T-helper 2 cell treated with Interferon-gamma antibody and Interleukin-4, amounts not matched to agents 5 μg/mL and 100 μg/mL, for 36 hours (primary cell): Measurements from ENCODE around the gene SLC22A17.

Experiments
- DNase-seq: peaks from one replicate; pipeline ENCODE4 v3.0.0; 2021; ENCODE audit warnings: low spot score
- H3K27ac Mint-ChIP-seq: one replicate; pipeline ENCODE4 v1.8.0; 2021; ENCODE audit warnings: mild to moderate bottlenecking, mixed read lengths
- H3K27me3 Mint-ChIP-seq: one replicate; pipeline ENCODE4 v1.8.0; 2021; ENCODE audit warnings: low read depth, mixed read lengths
- H3K36me3 Mint-ChIP-seq: one replicate; pipeline ENCODE4 v1.8.0; 2021; ENCODE audit warnings: low read depth, mixed read lengths
- H3K4me1 Mint-ChIP-seq: one replicate; pipeline ENCODE4 v1.8.0; 2021; ENCODE audit warnings: low read depth, mixed read lengths
- H3K4me3 Mint-ChIP-seq: one replicate; pipeline ENCODE4 v1.8.0; 2022; ENCODE audit warnings: mild to moderate bottlenecking, moderate library complexity, mixed read lengths
- H3K9me3 Mint-ChIP-seq: one replicate; pipeline ENCODE4 v1.8.0; 2021; ENCODE audit warnings: mixed read lengths

Gene SLC22A17

DNA sequence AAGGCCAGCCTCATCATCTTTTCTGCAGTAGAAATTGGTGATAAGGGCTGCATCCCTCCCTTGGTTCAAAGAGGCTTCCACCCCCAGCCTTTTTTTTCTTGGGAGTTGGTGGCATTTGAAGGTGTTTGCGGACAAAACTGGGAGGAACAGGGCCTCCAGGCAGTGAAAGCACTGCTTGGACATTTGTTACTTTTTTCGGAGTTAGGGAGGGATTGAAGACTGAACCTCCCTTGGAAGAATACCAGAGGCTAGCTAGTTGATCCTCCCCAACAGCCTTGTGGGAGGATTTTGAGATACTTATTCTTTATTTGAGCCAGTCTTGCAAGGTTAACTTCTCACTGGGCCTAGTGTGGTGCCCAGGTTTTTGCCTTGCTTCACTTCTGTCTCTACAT is 28.2 kb downstream of the SLC22A17 start:
- H3K27me3 Mint-ChIP-seq, result no peaks in the 10 kb centered on the region
- H3K27ac Mint-ChIP-seq, result no peak overlapping the region
- H3K4me3 Mint-ChIP-seq, result no peak overlapping the region
- peaks cover 43% of the 10 kb centered on the region for H3K36me3 Mint-ChIP-seq
- peaks cover 25% of the 10 kb centered on the region for H3K4me1 Mint-ChIP-seq
- no peak for DNase-seq
- H3K9me3 Mint-ChIP-seq, result peaks cover 10% of the 10 kb centered on the region

DNA sequence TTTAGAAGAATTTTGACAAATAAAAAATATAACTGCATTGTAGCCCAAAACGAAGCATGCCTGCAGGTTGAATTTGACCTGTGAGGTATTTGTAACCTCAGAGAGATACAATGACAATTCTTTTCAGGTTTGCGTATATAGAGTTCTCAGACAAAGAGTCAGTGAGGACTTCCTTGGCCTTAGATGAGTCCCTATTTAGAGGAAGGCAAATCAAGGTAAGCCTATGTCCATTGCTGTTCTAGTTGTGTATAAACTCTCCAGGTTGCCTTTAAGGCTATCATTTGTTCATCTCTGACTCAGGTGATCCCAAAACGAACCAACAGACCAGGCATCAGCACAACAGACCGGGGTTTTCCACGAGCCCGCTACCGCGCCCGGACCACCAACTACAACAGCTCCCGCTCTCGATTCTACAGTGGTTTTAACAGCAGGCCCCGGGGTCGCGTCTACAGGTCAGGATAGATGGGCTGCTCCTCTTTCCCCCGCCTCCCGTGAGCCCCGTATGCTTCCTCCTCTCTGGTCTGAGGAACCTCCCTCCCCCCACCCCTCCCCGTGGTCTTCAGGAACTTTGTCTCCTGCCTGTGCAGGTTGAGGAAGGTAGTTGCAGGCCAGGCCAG is 28.7 kb downstream of the SLC22A17 start:
- Mint-ChIP-seq H3K27me3 (no peaks in the 10 kb centered on the region), H3K27ac (no peak overlapping the region), H3K9me3 (peaks cover 11% of the 10 kb centered on the region), H3K36me3 (peaks cover 44% of the 10 kb centered on the region), H3K4me3 (no peak overlapping the region), H3K4me1 (peaks cover 25% of the 10 kb centered on the region)
- DNase-seq, result no peak

DNA sequence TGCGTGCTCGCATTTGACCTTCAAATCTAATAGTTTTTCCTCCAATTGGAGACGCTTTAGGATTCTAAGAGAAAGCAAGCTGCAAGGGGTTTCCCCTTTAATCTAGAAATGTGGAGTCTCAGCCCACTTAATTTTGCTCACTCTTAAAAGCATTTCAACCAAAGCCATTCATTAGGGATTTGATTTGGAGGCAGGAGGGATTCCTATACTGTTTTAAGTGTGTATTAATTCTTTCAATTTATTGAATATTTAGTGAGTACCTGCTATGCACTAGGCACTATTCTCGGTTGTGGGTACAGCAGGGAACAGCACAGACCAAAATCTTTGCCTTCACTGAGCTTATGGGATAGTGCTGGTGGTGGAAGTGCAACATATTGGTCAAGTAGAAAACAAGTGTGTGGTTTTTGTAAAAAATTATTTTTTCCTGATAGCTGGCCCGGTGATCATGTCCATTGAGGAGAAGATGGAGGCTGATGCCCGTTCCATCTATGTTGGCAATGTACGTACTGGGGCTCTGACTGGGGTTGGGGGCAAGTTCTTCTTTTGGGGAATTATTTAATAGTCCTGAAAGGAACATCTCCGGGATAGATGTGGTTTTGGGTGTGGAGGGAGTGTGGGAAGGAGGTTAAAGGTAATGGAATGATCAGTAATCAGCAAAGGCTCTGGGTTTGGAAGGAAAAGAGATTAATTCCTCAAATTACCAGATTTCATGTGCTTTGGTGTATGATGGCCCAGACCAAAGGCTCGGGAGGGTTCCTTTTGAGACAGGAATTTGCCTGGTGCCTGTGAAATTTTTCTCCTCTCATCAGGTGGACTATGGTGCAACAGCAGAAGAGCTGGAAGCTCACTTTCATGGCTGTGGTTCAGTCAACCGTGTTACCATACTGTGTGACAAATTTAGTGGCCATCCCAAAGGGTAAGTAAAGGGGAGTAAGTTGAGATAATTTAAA is 29.8 kb downstream of the SLC22A17 start:
- H3K9me3 Mint-ChIP-seq, result peaks cover 11% of the 10 kb centered on the region
- H3K27me3 Mint-ChIP-seq, result no peaks in the 10 kb centered on the region
- H3K4me1 Mint-ChIP-seq, result peaks cover 22% of the 10 kb centered on the region
- peaks cover 44% of the 10 kb centered on the region for H3K36me3 Mint-ChIP-seq
- peak overlapping the region; percentile 88 for H3K4me3 Mint-ChIP-seq
- no peak for DNase-seq
- H3K27ac Mint-ChIP-seq, result peak overlapping the region; percentile 89

DNA sequence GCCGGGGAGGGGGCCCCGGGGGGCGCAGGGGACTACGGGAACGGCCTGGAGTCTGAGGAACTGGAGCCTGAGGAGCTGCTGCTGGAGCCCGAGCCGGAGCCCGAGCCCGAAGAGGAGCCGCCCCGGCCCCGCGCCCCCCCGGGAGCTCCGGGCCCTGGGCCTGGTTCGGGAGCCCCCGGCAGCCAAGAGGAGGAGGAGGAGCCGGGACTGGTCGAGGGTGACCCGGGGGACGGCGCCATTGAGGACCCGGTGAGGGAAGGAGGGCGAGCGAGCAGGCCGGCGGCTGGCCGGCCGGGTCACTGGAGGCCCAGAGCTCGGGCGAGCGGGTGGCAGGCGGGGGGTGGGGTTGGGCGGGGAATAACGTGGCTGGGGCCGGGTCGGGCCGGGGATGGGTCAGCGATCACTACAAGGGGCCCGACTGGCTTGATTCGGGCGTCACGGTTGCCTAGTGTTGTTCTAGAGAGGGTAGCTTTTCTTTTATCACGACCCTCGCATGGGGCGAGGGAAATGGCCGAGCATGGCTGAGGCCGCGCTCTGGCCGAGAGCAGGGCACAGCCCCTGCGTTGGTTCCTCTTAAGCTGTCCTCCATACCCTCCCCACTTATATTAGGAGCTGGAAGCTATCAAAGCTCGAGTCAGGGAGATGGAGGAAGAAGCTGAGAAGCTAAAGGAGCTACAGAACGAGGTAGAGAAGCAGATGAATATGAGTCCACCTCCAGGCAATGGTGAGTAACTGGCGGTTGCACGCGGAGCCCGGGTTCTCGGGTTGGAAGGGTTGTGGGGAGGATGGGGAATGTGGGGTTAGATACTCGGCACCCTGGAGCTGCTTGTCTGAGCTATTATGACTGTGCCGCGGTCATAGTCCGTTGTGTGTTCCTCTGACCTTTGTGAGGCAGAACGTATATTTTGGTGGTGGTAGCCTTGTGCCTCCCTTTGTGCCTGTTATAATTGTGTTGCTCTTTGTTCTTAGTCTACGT is 30.8 kb downstream of the SLC22A17 start:
- Mint-ChIP-seq H3K9me3 (peaks cover 11% of the 10 kb centered on the region), H3K4me1 (peaks cover 21% of the 10 kb centered on the region), H3K4me3 (peak overlapping the region; percentile 88), H3K27ac (peak overlapping the region; percentile 89), H3K36me3 (peaks cover 44% of the 10 kb centered on the region), H3K27me3 (no peaks in the 10 kb centered on the region)
- DNase-seq, result peak; percentile 72

DNA sequence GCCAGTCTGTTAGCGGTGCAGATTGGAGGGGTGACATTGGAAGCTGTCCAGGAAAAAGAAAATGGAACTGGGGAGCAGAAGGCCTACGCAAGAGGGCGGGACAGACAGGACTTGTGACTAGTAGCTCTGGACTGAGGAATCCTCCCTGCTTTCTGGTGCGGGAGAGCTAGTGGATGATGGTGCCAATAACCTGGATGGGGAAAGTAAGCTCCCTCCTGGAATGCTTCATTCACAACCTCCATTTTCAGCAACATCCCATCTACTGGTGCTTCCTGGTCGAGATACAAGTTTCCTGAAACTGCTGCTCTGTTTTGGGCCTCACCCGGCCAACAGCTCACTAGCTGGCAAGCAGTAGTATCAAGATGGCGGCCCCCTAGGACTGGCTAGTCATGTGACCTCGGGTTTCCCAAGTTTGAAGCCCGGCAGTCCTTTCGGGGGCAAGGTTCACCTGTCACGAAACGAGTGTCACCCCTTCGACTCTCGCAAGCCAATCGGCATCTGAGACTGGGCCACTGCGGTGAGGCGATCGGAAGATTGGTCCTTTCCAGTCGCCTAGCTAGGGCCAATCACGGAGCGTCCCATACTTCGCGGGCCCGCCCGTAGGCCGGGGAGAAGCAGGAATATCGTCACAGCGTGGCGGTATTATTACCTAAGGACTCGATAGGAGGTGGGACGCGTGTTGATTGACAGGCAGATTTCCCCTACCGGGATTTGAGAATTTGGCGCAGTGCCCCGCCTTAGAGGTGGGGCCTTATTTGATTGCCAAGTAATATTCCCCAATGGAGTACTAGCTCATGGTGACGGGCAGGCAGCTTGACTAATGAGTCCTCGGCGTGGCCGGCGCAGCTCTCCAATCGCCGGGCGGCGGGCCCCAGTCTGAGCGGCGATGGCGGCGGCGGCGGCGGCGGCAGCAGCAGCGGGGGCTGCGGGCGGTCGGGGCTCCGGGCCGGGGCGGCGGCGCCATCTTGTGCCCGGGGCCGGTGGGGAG is 31.8 kb downstream of the SLC22A17 start, which contains the start of gene PABPN1:
Gene PABPN1 (plus strand): TSS at position 874 of the 988 bp plus-strand sequence. CDS start 13 bp downstream, at position 887.
- DNase-seq, result peak; percentile 98

DNA sequence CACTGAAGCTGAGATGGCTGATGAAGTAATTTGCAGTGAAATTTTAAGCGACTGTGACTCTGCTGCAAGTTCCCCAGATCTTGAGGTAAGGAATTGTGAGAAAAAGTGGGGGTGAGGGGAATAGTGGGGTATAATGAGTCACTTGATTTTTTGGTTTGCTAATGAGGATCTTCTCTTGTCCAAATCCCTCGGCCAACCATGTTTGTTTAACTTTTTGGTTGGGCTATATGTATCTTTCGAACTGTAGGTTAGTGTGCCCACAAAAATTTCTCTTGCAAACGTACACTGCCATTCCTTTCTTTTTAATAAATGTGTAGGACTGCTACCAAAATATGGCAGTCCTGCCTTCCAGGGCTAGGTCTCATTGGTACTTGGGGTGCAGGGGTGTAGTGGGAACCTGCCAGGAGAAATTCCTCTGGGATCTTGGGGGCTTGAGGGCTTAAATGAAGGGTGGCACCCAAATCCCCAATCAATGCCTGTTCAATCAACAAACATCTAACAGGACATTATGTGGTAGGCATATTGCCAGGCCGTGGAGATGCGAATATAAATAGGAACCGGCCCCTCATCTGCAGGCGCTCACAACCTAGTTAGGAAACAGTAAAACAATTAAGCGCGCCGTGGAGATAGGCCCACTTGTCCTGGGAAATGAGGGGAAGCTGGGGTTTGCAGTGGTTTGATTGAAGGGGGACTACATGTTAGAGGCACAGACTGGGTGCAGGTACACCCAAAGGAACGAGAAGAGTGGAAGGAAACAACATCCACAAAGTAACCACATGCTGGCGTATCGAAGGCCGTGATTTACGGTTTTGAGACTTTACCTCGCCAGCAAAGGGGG is 32.7 kb downstream of the SLC22A17 start:
- peaks cover 11% of the 10 kb centered on the region for H3K9me3 Mint-ChIP-seq
- DNase-seq, result no peak
- peaks cover 21% of the 10 kb centered on the region for H3K4me1 Mint-ChIP-seq
- peak overlapping the region; percentile 92 for H3K27ac Mint-ChIP-seq
- peak overlapping the region; percentile 82 for H3K4me3 Mint-ChIP-seq
- no peaks in the 10 kb centered on the region for H3K27me3 Mint-ChIP-seq
- peaks cover 35% of the 10 kb centered on the region for H3K36me3 Mint-ChIP-seq

More for the DNA sequence above, 31.8 kb downstream of the SLC22A17 start, which contains the start of gene PABPN1:
- Mint-ChIP-seq H3K4me1 (peaks cover 21% of the 10 kb centered on the region), H3K27me3 (no peaks in the 10 kb centered on the region), H3K36me3 (peaks cover 40% of the 10 kb centered on the region), H3K4me3 (peak within 1 kb of the TSS; percentile 88), H3K9me3 (peaks cover 11% of the 10 kb centered on the region), H3K27ac (peak within 1 kb of the TSS; percentile 92)

DNA sequence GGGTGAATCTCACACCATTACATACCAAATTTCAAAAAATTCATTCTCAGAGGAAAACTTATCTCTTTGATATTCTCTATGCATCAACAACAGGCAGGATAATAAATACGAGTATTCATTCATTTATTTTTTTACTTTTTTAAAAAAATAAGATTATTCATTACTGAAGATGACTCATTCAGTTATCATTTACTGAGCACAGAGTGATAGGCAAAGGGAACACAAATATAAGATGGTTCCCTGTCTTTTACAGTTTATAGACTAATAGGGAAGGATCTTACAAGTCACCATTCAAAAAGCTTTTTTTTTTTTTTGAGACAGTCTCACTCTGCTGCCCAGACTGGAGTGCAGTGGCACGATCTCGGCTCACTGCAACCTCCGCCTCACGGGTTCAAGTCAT is 36.4 kb downstream of the SLC22A17 start:
- Mint-ChIP-seq H3K27me3 (peaks cover 2% of the 10 kb centered on the region), H3K4me1 (peaks cover 8% of the 10 kb centered on the region), H3K4me3 (no peak overlapping the region), H3K27ac (no peak overlapping the region), H3K9me3 (peaks cover 11% of the 10 kb centered on the region), H3K36me3 (peaks cover 7% of the 10 kb centered on the region)
- no peak for DNase-seq

DNA sequence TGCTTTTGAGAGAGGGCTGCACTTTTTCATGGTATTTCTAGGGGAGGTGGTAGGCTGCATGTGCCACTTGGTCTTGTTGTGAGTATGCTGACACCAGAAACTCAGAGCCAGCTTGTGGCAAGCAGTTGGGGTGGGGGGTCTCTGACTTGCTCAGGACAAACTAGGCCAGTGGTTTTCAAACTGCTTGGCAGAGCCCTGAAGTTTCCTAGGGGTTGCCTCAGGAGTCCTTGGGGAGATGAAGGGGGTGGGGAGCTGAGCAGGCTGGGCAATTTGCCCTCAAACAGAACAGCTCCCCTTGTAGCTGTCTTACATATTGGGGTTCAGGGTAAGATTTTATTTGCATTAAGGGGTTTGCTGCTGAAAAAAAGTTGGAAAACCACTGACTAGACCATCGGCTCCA is 42.1 kb downstream of the SLC22A17 start:
- Mint-ChIP-seq H3K27ac (no peak overlapping the region), H3K27me3 (peaks cover 5% of the 10 kb centered on the region), H3K4me1 (peaks cover 18% of the 10 kb centered on the region), H3K9me3 (no peaks in the 10 kb centered on the region), H3K4me3 (no peak overlapping the region), H3K36me3 (no peaks in the 10 kb centered on the region)
- DNase-seq, result no peak

DNA sequence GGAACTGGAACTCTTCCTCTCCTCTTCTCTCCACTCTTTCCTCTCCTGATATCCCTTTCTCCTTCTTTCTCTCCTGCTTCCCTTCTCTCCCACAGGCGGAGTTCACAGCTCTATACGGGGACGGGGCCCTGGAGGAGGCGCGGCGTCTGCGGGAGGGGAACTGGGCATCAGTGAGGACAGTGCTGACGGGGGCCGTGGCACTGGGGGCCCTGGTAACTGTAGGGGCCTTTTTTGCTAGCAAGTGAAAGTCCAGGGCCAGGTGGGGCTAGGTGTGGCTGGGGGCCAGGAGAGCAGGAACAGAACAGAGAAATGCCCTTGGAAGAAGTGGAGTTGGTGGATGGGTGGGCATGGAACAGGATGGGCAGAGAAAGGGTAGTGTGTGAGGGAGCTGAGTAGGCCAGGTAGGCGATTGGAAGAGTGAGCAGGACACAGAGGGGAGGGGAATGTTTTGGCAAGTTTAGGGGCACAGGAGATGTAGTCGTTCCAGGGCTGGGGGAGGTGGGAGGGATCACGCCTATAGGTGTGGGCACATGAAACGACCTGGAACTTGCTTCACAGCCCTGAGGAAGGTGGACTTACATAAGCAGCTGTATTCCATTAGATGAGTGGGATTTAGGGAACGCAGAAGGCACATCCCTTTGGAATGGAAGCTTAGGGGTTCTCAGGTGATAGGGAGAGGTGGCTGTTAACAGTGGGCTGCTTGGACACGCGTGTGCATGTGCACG is 43.8 kb downstream of the SLC22A17 start:
- DNase-seq, result no peak
- H3K4me1 Mint-ChIP-seq, result peaks cover 19% of the 10 kb centered on the region
- no peak overlapping the region for H3K27ac Mint-ChIP-seq
- no peak overlapping the region for H3K4me3 Mint-ChIP-seq
- H3K36me3 Mint-ChIP-seq, result no peaks in the 10 kb centered on the region
- no peaks in the 10 kb centered on the region for H3K9me3 Mint-ChIP-seq
- peaks cover 8% of the 10 kb centered on the region for H3K27me3 Mint-ChIP-seq

DNA sequence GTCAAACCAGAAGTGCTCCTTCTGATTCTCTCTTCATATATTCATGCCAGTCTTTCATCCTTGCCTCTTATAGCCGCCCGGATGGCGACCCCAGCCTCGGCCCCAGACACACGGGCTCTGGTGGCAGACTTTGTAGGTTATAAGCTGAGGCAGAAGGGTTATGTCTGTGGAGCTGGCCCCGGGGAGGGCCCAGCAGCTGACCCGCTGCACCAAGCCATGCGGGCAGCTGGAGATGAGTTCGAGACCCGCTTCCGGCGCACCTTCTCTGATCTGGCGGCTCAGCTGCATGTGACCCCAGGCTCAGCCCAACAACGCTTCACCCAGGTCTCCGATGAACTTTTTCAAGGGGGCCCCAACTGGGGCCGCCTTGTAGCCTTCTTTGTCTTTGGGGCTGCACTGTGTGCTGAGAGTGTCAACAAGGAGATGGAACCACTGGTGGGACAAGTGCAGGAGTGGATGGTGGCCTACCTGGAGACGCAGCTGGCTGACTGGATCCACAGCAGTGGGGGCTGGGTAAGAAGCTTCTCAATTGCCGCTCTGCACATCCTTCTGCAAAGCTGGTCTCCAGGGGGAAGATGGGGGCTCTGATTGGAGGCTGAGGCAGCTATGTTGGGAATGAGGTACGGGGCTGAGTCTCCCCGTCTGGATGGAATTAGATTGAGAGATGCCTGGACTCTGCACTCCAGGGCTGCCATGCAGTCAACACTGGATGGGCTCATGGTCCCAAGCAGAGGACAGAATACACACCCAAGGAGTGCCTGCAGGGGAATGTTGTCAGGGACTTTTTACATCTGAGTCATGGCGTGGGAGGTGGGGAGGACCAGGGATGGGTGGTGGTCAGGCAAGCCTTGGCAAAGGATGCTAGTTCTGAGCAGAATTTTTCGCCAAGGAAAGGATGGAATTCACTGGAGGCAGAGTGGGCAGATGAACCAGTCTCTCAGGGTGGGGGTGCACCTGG is 44.7 kb downstream of the SLC22A17 start:
- Mint-ChIP-seq H3K27ac (peak overlapping the region; percentile 81), H3K27me3 (peaks cover 8% of the 10 kb centered on the region), H3K4me3 (peak overlapping the region; percentile 77), H3K9me3 (no peaks in the 10 kb centered on the region), H3K36me3 (no peaks in the 10 kb centered on the region), H3K4me1 (peaks cover 21% of the 10 kb centered on the region)
- no peak for DNase-seq

DNA sequence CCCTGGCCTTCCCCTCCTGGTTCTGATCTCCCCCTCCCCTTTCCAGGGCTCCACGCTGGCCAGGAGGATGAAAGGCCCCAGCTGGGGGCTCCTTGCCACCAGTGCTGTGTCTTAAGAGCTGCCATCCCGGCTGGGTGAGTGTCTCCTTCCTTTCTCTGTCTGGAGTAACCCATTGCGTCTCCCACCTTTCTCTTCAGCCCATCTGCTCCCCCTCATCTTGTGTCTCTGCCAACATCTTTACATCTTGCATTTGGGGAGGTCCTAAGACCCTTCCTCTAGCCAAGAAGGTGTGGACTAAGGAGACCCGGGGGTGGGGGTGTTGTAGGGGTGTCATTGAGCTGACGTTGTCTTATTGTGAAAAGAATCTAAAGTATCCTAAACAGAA is 45.5 kb downstream of the SLC22A17 start:
- Mint-ChIP-seq H3K27ac (peak overlapping the region; percentile 81), H3K27me3 (peaks cover 6% of the 10 kb centered on the region), H3K4me1 (peaks cover 26% of the 10 kb centered on the region), H3K36me3 (no peaks in the 10 kb centered on the region), H3K9me3 (no peaks in the 10 kb centered on the region), H3K4me3 (peak overlapping the region; percentile 77)
- no peak for DNase-seq
